IMR-90 (cell line): ENCODE measurements around the gene SECTM1. TPM values are rescaled to one million over a fixed set of nuclear protein-coding genes. Genes with fewer than 3 reads are reported as not detected.
"Not testable (repeated sequence)": the region's sequence is repeated elsewhere in the genome, so short reads cannot be mapped to it uniquely, and the experiment has no call there.

Experiments
- ATAC-seq: fragments of 200-7000 bp; cut with Tn5 transposase; 2 replicates; pipeline ENCODE4 v1.9.1; 2020; ENCODE audit warnings: low read depth, mild to moderate bottlenecking, moderate library complexity
- BruUV-seq: library from RNA; stranded (reverse); fragments of 400-500 nt; replicated peaks from 2 replicates; lab custom pipeline; 2021; lab: Mats Ljungman, UMichigan
- CTCF ChIA-PET: fragments of 300-600 bp; formaldehyde crosslinking; extraction: SDS; loops from one replicate; lab custom pipeline; 2021; ENCODE audit warnings: antibody characterized with exemption; lab: Yijun Ruan, JAX
- POLR2A ChIA-PET: fragments of 300-600 bp; sonication (Branson Sonifier 250); formaldehyde crosslinking; loops from one replicate; lab custom pipeline; 2022; ENCODE audit warnings: antibody characterized with exemption; ENCODE audit not compliant: unreplicated experiment; lab: Charles Lee
- DNase-seq: peaks from one replicate; pipeline ENCODE4 v3.0.0; 2013
- H2AFZ ChIP-seq: replicated peaks from 2 replicates; pipeline ENCODE3; 2013; ENCODE audit warnings: low read length, mild to moderate bottlenecking; ENCODE audit not compliant: poor library complexity
- H2AK5ac ChIP-seq: 2 replicates; pipeline ENCODE4 v1.6.1; 2013; ENCODE audit warnings: low read depth, low read length, inconsistent platforms
- H2AK9ac ChIP-seq: replicated peaks from 2 replicates; pipeline ENCODE3; 2013; ENCODE audit warnings: mild to moderate bottlenecking, low read depth, low read length, moderate library complexity; ENCODE audit not compliant: poor library complexity
- H2BK120ac ChIP-seq: 2 replicates; pipeline ENCODE4 v1.6.1; 2013; ENCODE audit warnings: low read depth, low read length, inconsistent platforms
- H2BK15ac ChIP-seq: 3 replicates; pipeline ENCODE4 v1.6.1; 2013; ENCODE audit warnings: low read depth, low read length, inconsistent platforms
- H2BK20ac ChIP-seq: 2 replicates; pipeline ENCODE4 v1.6.1; 2013; ENCODE audit warnings: low read depth, mild to moderate bottlenecking, inconsistent platforms, low read length, moderate library complexity
- H2BK5ac ChIP-seq: 2 replicates; pipeline ENCODE4 v1.6.1; 2013; ENCODE audit warnings: mild to moderate bottlenecking, low read depth, low read length, inconsistent platforms; ENCODE audit not compliant: poor library complexity, severe bottlenecking
- H3K14ac ChIP-seq: replicated peaks from 2 replicates; pipeline ENCODE4 v1.6.1; 2013; ENCODE audit warnings: low read depth, low read length, inconsistent platforms
- H3K18ac ChIP-seq: 2 replicates; pipeline ENCODE4 v1.6.1; 2013; ENCODE audit warnings: low read depth, low read length, control low read depth
- H3K23ac ChIP-seq: 2 replicates; pipeline ENCODE4 v1.6.1; 2013; ENCODE audit warnings: low read depth, low read length, inconsistent platforms
- H3K27ac ChIP-seq: 2 replicates; pipeline ENCODE4 v1.5.1; 2013; ENCODE audit warnings: mild to moderate bottlenecking, control low read depth, low read length; ENCODE audit not compliant: insufficient read depth
- H3K27me3 ChIP-seq: 2 replicates; pipeline ENCODE4 v1.6.1; 2013; ENCODE audit warnings: low read length; ENCODE audit not compliant: control insufficient read depth, insufficient read depth
- H3K36me3 ChIP-seq: 2 replicates; pipeline ENCODE4 v1.6.1; 2013; ENCODE audit warnings: low read length, mixed read lengths; ENCODE audit not compliant: control insufficient read depth, insufficient read depth
- H3K4ac ChIP-seq: 2 replicates; pipeline ENCODE4 v1.6.1; 2013; ENCODE audit warnings: low read depth, low read length, inconsistent platforms
- H3K4me1 ChIP-seq: 2 replicates; pipeline ENCODE4 v1.6.1; 2013; ENCODE audit warnings: low read length, mixed read lengths; ENCODE audit not compliant: control insufficient read depth, insufficient read depth
- H3K4me2 ChIP-seq: 2 replicates; pipeline ENCODE4 v1.6.1; 2013; ENCODE audit warnings: low read depth, mild to moderate bottlenecking, control low read depth, low read length, moderate library complexity
- H3K4me3 ChIP-seq: 2 replicates; pipeline ENCODE4 v1.5.1; 2013; ENCODE audit warnings: low read depth, mild to moderate bottlenecking, control low read depth, low read length, moderate library complexity; ENCODE audit not compliant: insufficient read depth
- H3K56ac ChIP-seq: 2 replicates; pipeline ENCODE4 v1.6.1; 2013; ENCODE audit warnings: low read length, inconsistent platforms; ENCODE audit not compliant: insufficient read depth; ENCODE audit errors: extremely low read depth
- H3K79me1 ChIP-seq, 2 experiments: 2 replicates each; pipeline ENCODE4 v1.6.1; 2013; ENCODE audit warnings: low read length in 2 of 2, inconsistent platforms in 1 of 2, low read depth in 1 of 2
- H3K9ac ChIP-seq: 2 replicates; pipeline ENCODE4 v1.6.1; 2013; ENCODE audit warnings: low read depth, low read length, control low read depth
- H3K9me1 ChIP-seq: 2 replicates; pipeline ENCODE4 v1.6.1; 2013; ENCODE audit warnings: low read length, inconsistent platforms; ENCODE audit not compliant: insufficient read depth
- H3K9me3 ChIP-seq: 2 replicates; pipeline ENCODE4 v1.6.1; 2013; ENCODE audit warnings: low read length; ENCODE audit not compliant: control insufficient read depth, insufficient read depth
- H4K20me1 ChIP-seq: 2 replicates; pipeline ENCODE4 v1.6.1; 2013; ENCODE audit warnings: low read length, inconsistent platforms; ENCODE audit not compliant: insufficient read depth
- H4K5ac ChIP-seq: 2 replicates; pipeline ENCODE4 v1.6.1; 2013; ENCODE audit warnings: mild to moderate bottlenecking, low read depth, low read length, control low read depth
- H4K8ac ChIP-seq, 2 experiments: 2 replicates each; pipeline ENCODE4 v1.6.1; 2013; ENCODE audit warnings: low read depth in 2 of 2, low read length in 2 of 2, control low read depth in 1 of 2, inconsistent platforms in 1 of 2
- H4K91ac ChIP-seq: 2 replicates; pipeline ENCODE4 v1.6.1; 2013; ENCODE audit warnings: low read depth, low read length, inconsistent platforms; ENCODE audit not compliant: insufficient read depth
- WGBS, 2 experiments: methylation state at CpG; one replicate each; pipeline versions ENCODE4 v1.1.5 to v1.1.7; 2013; ENCODE audit warnings: missing lambda C conversion rate in 2 of 2; ENCODE audit not compliant: insufficient read length in 1 of 2; ENCODE audit errors: extremely low coverage in 2 of 2; 5-methylcytosine and 5-hydroxymethylcytosine counted together
- dilution Hi-C: fragments of 300-500 bp; cut with HindIII; formaldehyde crosslinking; loops from one replicate; pipeline ENCODE4 v1.14.3; 2018; ENCODE audit warnings: low sequenced_read_pairs; ENCODE audit not compliant: unreplicated experiment
- in situ Hi-C: fragments of 300-500 bp; cut with MboI; formaldehyde crosslinking; loops from 3 replicates; pipeline ENCODE4 v1.14.3; 2019; ENCODE audit warnings: low sequenced_read_pairs, inconsistent platforms, mixed read lengths
- intact Hi-C: fragments of 100-400 bp; cut with micrococcal nuclease; formaldehyde crosslinking; loops from 2 replicates; pipeline ENCODE4 v1.10.0; 2022
- polyA plus RNA-seq, 3 experiments: library from polyadenylated mRNA; depleted of rRNA; stranded (reverse); fragments of >200 nt; gene quantifications; 2 replicates each; pipeline ENCODE4 v1.2.3, GENCODE V29; 2012; ENCODE audit warnings: low replicate concordance in 1 of 3
- total RNA-seq: library from RNA; depleted of rRNA; stranded (reverse); fragments of >200 nt; gene quantifications from 2 replicates; pipeline ENCODE4 v1.2.3, GENCODE V29; 2012
- TF ChIP-seq, protein P1 (sequence below): fragments of 150-350 bp; IDR thresholded peaks from 2 replicates; pipeline ENCODE4 v1.6.1; 2017; ENCODE audit warnings: mild to moderate bottlenecking, antibody characterized with exemption, low read length, low read depth

SECTM1 gene
- total and polyA plus RNA-seq, 2 of the 4 experiments (the other 2 are of a cell fraction) = 2.3 to 4.4 TPM

- TF ChIP-seq, protein P1, sequence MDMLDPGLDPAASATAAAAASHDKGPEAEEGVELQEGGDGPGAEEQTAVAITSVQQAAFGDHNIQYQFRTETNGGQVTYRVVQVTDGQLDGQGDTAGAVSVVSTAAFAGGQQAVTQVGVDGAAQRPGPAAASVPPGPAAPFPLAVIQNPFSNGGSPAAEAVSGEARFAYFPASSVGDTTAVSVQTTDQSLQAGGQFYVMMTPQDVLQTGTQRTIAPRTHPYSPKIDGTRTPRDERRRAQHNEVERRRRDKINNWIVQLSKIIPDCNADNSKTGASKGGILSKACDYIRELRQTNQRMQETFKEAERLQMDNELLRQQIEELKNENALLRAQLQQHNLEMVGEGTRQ = no peak
Measured at GRCh38 chr17:82361885-82362633, 28.5 kb upstream of the SECTM1 start (continued).

- H3K4me1 ChIP-seq, H3K4me3 ChIP-seq, ATAC-seq, H2BK15ac ChIP-seq, H2BK120ac ChIP-seq, H2AK5ac ChIP-seq, H3K27ac ChIP-seq, H4K8ac ChIP-seq, H3K79me1 ChIP-seq, H4K91ac ChIP-seq, H3K56ac ChIP-seq, H2BK5ac ChIP-seq, H3K9me1 ChIP-seq, H3K36me3 ChIP-seq, H3K23ac ChIP-seq, H2AK9ac ChIP-seq, DNase-seq, H3K14ac ChIP-seq, POLR2A ChIA-PET, H2BK20ac ChIP-seq, H2AFZ ChIP-seq, intact Hi-C loops, H3K4me2 ChIP-seq, dilution Hi-C loops, H4K5ac ChIP-seq, BruUV-seq, H3K4ac ChIP-seq, H3K9me3 ChIP-seq, H4K20me1 ChIP-seq, H3K18ac ChIP-seq, H3K9ac ChIP-seq, CTCF ChIA-PET: not testable (repeated sequence)
- peaks cover 28% of the 10 kb centered on the region; the same call in 1 of the 2 replicates for H3K27me3 ChIP-seq
- in situ Hi-C loops = loop anchor here (10.0 kb wide), 2 partner anchors 195 to 415 kb away; no protein-coding TSS in a partner anchor
- no CpG with 5 or more reads among the region's 1 CpG for WGBS, 2 experiments
Measured at GRCh38 chr17:82359451-82360074, 26.0 kb upstream of the SECTM1 start.
